ENCODE measurements around the gene RBM18. TPM values are rescaled to one million over a fixed set of nuclear protein-coding genes. Genes with fewer than 3 reads are reported as not detected.
A peak's percentile ranks its signal among the peaks of the same experiment; 100 is the strongest.

Gene RBM18
- total and polyA plus RNA-seq, 12 donors: 3.4 to 39.1 (median 16.4) TPM

DNA sequence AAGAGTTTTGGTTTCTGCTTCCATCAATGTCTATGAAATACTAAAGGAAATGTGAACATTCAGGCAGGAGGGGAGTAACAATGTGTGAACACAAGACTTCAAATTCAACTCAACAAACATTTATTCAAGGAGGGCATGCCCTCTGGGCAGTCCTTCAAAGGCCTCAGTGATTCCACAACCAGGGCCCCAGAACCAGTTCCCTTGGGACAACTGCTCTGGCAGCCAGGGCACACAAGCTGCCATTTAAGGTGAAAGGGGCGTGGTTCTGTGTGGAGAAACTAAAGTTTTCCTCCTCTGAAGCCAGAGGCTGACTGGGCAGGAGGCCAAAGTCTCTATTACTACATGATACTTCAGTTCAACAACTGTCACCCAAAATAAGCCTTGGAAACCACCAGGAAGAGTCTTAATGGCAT is 3.2 kb downstream of the RBM18 start:
- 45 to 92% (median 59%) methylated on average over 1 of the region's 1 CpG for WGBS, 4 donors
- peaks cover 0 to 33% of the 10 kb centered on the region in 2 donors for H3K36me3 ChIP-seq (replicated peaks in 1 of 2)
- no peaks in the 10 kb centered on the region for H3K27me3 ChIP-seq
- TF ChIP-seq POLR2A (IDR thresholded peaks at IDR 0.05): no peak
- TF ChIP-seq, protein P1, sequence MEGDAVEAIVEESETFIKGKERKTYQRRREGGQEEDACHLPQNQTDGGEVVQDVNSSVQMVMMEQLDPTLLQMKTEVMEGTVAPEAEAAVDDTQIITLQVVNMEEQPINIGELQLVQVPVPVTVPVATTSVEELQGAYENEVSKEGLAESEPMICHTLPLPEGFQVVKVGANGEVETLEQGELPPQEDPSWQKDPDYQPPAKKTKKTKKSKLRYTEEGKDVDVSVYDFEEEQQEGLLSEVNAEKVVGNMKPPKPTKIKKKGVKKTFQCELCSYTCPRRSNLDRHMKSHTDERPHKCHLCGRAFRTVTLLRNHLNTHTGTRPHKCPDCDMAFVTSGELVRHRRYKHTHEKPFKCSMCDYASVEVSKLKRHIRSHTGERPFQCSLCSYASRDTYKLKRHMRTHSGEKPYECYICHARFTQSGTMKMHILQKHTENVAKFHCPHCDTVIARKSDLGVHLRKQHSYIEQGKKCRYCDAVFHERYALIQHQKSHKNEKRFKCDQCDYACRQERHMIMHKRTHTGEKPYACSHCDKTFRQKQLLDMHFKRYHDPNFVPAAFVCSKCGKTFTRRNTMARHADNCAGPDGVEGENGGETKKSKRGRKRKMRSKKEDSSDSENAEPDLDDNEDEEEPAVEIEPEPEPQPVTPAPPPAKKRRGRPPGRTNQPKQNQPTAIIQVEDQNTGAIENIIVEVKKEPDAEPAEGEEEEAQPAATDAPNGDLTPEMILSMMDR (IDR thresholded peaks at IDR 0.05): no peak
- DNase-seq: peak; percentile 59 to 87 (median 80)
- peaks cover 16 to 42% of the 10 kb centered on the region in 2 donors for H3K4me1 ChIP-seq (replicated peaks in 1 of 2)
- H3K9me3 ChIP-seq (replicated peaks in 1 of 3): no peaks in the 10 kb centered on the region
- intact Hi-C loops (cut with DNase I): no loop called here
- no peak overlapping the region for H3K27ac ChIP-seq
- no peak overlapping the region for H3K4me3 ChIP-seq

DNA sequence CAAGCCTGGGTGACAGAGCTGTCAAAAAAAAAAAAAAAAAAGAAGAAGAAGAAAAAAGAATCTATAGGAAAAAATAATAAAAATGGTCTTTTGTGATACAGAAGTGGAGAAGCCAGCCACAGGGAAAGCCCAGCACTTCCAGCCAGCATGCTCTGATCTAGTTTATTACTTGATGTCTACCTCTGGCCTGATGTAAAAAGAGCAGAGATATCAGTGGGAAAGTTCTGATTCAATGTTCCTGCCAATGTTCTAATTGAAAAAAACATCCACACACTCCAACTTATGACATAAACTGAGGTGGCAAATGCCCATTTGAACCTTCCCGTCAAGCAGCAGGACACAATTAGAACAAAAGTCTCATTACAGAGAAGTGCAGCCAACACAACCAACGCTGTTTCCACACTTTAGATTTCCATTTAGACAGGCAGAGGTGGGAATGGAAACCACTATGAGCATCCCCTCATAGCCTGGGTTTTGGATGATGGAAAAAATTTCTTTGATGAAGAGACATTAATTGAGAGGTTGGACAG is 5.7 kb downstream of the RBM18 start:
- TF ChIP-seq, protein P1 (IDR thresholded peaks at IDR 0.05): no peak
- TF ChIP-seq POLR2A (IDR thresholded peaks at IDR 0.05): no peak
- DNase-seq: no peak
- intact Hi-C loops (cut with DNase I): no loop called here
- no peak overlapping the region for H3K4me3 ChIP-seq
- H3K27me3 ChIP-seq: no peaks in the 10 kb centered on the region
- H3K9me3 ChIP-seq (replicated peaks in 1 of 3): no peaks in the 10 kb centered on the region
- H3K36me3 ChIP-seq (replicated peaks in 1 of 2): peaks cover 0 to 33% of the 10 kb centered on the region in 2 donors
- no peak overlapping the region for H3K27ac ChIP-seq
- WGBS, 4 donors: 83 to 97% (median 88%) methylated on average over 2 of the region's 2 CpGs
- H3K4me1 ChIP-seq (replicated peaks in 1 of 2): peaks cover 7 to 29% of the 10 kb centered on the region in 2 donors

DNA sequence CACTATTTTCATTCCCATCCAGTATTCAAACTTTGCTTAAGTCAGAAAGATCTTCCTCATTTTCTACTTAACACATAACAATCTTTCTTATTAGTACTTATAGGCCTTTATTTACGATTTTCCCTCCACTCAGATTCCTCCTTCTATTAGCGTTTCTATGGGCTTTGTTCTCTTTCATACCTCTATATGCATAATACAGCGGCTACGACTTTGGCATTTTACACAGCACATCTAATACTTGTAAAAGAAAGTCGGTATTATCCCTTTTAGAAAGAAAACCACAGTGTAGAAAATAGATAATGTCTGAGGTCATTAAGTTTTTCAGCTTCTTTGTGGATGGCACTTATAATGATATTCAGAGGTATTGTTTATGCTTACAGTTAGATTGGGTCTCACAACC is 8.4 kb downstream of the RBM18 start:
- Histone ChIP-seq H3K9me3 (replicated peaks in 1 of 3) (no peaks in the 10 kb centered on the region), H3K4me1 (replicated peaks in 1 of 2) (peaks cover 0 to 2% of the 10 kb centered on the region in 2 donors), H3K36me3 (replicated peaks in 1 of 2) (peaks cover 0 to 40% of the 10 kb centered on the region in 2 donors), H3K27ac (no peak overlapping the region), H3K4me3 (no peak overlapping the region), H3K27me3 (no peaks in the 10 kb centered on the region)
- 91 to 94% (median 92%) methylated on average over 5 of the region's 5 CpGs for WGBS, 4 donors
- TF ChIP-seq, protein P1 (IDR thresholded peaks at IDR 0.05): no peak
- intact Hi-C loops (cut with DNase I): no loop called here
- DNase-seq: no peak

DNA sequence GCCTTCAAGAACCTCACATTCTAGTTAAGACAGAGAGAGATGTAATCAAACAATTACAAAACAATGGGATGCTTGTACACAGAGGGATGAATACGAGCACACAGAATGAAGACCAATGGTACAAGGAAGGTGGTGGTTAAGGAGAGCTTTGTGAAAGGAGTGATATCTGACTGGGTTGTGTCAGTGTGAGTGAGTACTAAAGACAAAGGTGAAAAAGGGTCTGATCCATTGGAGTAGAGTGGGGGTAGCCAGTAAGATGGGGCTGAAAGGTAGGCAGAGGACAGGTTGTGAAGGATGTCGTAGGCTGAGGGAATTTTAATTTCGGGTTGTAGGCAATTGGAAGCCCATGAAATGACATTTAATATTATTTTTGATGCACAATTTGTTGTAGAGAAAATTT is 9.9 kb downstream of the RBM18 start:
- DNase-seq: no peak
- no peak overlapping the region for H3K4me3 ChIP-seq
- H3K27ac ChIP-seq: no peak overlapping the region
- intact Hi-C loops (cut with DNase I): no loop called here
- H3K9me3 ChIP-seq (replicated peaks in 1 of 3): no peaks in the 10 kb centered on the region
- WGBS, 4 donors: 88 to 97% (median 92%) methylated on average over 3 of the region's 3 CpGs
- no peaks in the 10 kb centered on the region for H3K27me3 ChIP-seq
- H3K36me3 ChIP-seq (replicated peaks in 1 of 2): peaks cover 0 to 40% of the 10 kb centered on the region in 2 donors
- no peaks in the 10 kb centered on the region for H3K4me1 ChIP-seq (replicated peaks in 1 of 2)
- TF ChIP-seq, protein P1 (IDR thresholded peaks at IDR 0.05): no peak
- no peak for TF ChIP-seq POLR2A (IDR thresholded peaks at IDR 0.05)
